Non-pigmented ciliary epithelial cell (primary cell): ENCODE data around the gene PTPN1.
"Not testable (repeated sequence)": the region's sequence is repeated elsewhere in the genome, so short reads cannot be mapped to it uniquely, and the experiment has no call there.

Experiments used
- DNase-seq: peaks from one replicate; pipeline ENCODE4 v3.0.0-alpha.2; 2010; ENCODE audit warnings: low read depth

Gene PTPN1

DNA sequence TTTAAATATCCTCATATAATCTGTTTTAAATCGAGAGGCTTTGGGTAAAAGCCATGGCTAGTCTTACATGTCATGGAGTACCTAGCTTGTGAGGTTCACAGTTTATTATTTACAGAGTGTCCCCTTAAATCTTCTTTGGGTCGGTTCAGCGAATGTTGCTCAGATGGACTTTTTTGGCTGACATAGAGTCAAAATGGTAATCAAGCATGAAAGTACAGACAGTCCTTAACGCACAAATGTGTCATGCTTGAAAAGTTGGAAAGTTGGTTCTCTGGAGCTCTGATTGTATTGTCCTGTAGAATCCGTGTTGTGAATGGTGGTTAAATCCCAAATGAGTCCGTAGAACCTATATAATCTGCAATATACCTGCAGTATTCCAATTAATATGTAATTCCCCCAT lies 22.0 kb downstream of the PTPN1 start:
- DNase-seq: no peak

DNA sequence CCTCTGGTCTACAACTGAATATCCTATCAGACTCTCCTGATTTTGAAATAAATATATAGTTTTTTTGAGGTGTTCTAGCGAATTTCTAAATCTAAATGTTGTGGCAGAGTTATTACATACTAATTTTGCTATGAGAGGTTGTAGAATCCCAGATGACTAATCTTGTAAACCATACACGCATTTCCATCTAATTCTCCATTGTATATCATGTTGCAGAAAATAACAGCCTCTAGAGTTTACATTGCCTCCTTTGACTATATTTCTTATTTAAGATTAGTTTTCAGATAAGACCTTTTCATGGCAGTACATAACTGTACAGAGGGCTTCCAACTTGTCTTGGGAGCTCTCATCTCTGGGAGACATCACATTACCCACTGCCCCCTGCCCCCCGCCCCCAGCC lies 22.9 kb downstream of the PTPN1 start:
- DNase-seq: no peak

DNA sequence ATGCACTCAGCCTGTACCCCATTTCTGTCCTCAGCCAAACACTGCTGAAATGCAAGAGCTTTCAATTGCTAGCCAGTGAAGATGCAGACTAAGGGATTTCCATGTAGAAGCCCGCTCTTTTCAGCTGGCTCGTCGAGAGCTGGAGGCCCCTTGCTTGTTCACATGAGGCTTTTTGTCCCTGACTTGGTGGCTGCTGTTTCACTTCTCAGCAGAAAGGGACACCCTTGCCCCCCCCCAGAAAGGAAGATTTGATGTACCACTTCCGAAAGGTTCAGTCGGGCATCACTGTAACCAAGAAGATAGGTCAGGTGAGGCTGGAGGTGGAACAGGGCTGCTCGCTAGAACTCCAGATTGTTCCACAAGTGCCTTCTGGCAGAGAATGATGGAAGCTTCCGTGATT lies 23.3 kb downstream of the PTPN1 start:
- DNase-seq: no peak

DNA sequence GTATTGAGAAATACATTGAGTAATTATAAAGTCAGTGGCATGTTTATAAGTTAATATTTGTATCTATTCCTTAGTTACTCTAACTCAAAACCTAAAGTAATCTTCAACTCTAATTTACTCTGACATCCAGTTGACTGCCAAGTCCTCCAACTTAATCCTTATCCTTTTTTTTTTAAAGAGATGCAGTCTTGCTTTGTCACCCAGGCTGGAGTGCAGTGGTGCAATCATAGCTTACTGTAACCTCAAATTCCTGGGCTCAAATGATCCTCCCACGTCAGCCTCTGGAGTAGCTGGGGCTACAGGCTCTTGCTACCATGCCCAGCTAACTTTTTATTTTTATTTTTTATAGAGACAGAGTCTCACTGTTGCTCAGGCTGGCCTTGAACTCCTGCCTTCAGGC lies 24.4 kb downstream of the PTPN1 start:
- DNase-seq: peak; percentile 72

DNA sequence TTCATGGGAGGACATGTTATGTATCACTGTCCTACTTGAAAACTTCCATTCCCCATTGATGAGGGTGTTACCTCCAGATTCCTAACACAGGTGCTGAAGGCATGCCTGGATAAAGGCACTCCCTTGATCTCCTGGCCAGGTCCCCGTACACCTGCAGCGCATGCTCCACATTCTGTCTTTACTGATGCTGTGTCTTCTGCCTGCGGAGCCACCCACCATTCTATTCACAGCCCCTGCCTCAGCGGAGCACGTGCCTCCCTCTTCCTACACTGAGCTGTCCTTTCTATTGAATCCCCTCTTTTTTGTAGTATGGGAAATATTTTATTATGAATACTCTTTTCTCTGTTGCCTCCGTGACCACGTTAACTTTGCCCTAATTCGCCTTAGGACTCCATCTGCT lies 25.0 kb downstream of the PTPN1 start:
- no peak for DNase-seq

DNA sequence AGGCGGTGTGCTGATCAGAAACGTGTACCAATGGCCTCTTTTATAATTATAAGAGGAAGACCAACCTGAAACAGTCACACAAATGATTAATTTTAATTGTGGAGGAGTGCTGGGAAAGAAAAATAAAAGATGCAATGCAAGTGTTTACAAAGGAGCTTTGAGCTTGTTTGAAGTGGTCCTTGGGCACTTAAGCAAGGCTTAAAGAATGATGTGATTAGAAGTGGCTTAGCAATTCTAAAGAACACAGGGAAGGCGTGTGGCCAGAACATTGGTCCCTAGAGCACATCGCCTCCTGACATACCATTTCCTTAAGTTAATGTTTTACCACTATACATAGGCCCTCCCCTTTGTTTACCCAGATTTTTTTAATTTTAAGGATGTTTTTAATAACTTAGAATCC lies 26.1 kb downstream of the PTPN1 start:
- no peak for DNase-seq

DNA sequence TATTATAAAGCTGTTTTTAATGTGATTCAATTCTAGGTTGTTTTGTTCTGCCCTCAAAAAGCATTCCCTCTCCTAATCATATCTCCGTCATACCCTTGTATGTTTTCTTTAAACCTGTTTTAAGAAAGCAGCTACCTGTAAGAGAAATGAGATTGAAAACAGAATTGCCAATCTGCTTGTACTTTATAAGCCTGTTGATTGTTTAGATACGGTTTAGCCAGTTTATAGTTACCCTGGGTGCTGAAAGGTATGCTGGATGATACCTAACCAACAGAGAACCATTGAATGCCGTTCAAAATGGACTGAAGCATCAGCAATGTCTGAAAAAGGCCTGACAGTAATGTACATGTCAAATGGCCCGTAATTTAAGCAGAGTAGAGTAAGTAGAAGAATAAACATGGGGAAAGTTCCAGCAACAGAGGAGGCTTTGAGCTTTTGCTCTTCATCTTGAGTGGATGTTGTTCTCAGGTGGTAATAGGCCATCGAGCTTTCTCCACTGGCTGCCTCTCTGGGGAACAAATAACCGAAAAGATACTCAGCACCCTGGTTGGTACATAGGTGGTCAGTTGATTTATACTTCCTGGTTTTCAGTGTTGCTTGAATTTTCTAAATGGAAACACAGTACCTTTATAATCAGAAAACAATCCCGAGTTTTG lies 27.5 kb downstream of the PTPN1 start:
- no peak for DNase-seq

DNA sequence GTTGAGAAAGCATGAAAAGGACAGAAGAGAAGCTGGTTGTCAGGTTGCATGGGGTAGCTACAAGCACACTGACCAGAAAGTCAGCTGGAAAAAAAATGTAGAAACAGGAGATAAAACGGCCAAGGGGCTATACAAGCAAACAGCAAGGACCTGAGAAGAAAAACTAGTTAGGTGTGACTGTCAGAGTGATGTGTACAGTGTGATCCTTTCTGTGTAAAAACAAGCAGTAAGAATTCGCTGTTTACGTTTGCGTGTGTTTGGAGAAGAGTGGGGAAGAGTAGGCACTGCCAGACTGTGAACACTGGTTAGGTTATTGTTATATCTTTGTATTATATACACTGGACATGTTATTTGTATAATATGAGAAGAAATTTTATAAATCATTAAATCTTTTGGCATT lies 28.1 kb downstream of the PTPN1 start:
- DNase-seq: no peak

DNA sequence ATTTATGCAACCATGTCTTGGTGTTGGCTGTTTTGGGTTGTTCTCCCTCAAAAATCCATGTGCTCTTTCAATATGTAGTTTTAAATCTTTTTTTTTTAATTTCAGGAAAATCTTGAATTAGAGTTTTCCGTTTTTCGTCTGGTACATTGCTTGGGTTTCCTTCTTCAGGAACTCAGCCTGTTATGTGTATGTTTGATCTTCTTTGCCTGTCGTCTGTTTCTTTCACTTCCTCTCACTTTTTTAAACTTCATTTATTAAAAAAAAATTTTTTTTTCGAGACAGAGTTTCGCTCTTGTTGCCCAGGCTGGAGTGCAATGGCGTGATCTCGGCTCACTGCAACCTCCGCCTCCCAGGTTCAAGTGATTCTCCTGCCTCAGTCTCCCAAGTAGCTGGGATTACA lies 29.6 kb downstream of the PTPN1 start:
- not testable (repeated sequence) for DNase-seq

DNA sequence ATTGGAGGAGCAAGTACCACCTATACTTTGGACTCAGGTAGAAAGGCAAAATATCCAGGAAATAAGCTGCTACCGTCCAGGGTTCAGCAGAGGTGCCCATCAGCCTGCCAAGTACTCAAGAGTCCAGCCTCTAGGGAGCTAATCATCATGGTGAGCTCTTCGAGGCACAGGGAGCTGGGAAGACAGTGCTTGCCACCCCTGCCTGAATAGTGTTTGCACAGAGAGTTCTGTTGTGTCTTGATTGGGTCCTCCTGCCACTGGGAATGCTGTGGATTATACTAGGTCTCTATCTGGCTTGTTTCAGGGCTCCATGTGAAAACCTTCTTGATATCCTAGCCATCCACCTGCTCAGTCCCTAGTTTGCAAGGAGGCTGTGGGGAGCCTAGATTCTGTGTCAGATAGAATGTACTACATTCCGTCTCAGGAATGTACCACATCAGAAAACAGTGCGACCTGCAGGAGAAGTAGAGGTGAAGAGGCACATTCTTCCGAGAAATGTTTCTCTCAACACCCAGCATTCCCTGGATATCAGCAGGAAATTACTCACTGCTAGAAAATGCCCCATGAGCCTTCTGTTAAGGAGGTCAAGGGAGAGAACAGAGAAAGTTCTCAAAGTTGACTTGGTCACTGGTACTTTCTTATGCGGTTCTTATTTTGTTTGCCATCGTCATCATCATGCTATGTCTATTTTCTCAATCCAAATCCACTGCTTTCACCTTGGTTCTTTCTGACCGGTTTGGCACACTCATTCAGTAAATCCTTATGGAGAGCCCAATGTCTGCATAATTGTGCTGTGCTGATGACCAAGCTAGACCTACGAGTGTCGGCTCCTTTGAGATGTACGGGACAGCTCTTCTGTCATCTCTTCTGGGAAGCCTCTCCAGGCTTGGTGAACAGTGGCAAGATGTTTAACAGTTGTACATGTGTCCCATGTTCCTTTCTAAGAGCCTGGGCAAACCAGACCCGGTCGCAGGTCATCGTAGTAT lies 30.7 kb downstream of the PTPN1 start:
- peak; percentile 97 for DNase-seq

DNA sequence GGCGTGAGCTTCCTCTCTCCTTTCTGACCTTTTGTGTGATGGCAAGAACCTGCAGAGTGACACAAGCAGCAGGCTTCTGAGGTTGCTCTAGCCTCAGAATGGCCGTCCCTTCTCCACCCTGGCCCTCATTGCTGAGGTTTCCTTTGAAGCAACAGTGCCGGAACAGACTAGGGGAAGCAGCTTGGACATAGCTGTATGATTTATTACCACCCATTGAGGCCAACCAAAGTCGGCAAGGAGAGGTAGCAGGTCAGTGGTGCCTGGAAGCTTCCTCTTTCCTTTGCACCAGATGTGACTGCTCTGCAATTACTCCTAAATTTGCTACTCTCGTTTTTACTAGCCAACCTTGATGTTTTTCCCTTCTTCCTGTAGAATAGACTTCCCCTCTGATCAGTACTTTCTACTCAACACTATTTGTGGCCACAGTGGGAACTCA lies 31.4 kb downstream of the PTPN1 start:
- DNase-seq: no peak

DNA sequence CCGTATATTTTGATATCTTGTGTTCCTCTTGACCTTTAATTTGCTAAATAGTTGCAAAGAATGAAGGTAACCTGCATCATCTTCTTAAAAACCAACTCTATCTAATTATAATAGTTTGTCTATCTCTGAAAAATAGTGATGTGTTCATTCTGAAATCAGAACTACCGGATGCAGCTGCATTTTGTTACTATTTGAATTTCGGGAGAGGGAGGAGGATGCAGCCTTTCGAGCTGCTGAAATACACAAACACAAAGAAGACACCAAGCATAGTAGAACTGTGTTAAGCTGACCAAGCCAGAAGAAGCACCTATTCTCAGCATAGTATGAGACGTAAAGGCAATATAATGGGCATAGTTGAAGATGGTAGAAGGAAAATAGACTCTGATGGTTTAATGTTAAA lies 33.1 kb downstream of the PTPN1 start:
- no peak for DNase-seq

DNA sequence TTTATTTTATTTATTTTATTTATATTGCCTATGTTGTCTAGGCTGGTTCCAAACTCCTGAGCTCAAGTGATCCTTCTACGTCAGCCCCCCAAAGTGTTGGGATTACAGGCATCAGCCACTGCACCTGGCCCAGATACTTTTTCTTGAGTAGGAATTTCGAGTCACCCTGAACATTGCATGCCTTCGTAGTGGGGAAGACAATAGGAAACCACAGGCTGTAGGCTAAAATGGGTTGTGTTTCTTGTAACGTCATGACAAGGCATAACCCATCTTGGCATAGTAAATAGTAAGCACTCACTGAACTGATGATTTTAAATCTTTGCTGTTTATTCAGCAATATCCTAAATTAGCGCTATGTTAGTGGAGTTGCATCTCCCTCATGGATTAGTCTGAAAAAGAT lies 34.9 kb downstream of the PTPN1 start:
- DNase-seq: no peak

DNA sequence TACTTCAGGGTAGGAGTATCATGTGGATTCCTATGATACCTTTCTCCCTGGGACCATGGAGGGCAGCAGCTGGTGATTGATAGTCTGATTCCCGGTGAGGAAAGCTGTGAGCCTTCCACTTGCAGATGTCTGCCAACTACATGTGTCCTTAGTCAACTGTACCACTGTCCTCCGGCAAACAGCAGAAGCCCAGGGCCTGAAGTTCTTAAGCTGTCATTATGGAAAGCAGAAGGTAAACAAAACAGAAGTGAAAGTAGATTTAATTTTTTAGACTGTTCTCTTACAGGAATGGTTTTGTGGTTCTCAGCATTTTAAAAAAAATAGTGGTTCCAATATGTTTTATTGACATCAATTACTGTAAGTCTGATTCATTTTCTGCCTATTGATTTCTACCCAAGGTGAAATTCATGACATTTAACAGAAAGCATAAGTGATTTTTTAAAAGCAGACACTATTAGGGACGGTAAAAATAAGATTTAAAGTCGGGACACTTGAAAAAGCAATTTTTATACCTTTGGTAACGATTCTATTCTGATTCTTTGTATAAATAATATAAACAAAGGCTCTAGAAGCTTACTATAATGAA lies 36.6 kb downstream of the PTPN1 start:
- DNase-seq: no peak

DNA sequence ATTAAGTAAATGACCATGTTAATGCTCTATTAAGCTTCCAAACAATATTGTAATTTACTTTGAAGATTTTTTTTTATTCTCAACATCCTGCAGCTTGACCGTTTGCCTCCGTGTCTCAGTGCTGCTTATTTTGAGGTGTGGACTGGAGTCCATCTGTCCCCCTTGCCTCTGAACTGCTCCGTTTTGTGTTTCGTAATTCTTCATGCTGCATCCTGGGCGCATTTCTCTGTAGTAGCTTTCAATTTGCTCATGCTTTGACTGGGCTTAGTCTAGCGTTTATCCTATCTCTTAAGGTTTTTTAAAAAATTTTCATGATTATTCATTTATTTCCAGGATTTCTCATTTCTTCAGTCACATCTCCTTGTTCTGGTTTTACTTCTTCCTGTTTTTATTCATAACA lies 37.8 kb downstream of the PTPN1 start:
- no peak for DNase-seq

DNA sequence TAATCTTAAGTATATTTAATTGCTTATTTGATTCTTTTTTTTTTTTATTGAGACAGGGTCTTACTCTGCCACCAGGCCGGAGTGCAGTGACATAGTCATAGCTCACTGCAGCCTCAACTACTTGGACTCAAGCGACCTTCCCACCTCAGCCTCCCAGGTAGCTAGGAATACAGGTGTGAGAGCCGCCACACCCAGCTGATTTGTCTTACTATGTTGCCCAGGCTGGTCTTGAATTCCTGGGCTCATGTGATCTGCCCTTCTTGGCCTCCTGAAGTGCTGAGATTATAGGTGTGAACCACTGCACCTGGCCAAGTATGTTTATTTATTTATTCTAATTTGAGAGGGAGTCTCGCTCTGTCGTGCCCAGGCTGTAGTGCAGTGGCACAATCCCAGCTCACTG lies 38.2 kb downstream of the PTPN1 start:
- DNase-seq: no peak

DNA sequence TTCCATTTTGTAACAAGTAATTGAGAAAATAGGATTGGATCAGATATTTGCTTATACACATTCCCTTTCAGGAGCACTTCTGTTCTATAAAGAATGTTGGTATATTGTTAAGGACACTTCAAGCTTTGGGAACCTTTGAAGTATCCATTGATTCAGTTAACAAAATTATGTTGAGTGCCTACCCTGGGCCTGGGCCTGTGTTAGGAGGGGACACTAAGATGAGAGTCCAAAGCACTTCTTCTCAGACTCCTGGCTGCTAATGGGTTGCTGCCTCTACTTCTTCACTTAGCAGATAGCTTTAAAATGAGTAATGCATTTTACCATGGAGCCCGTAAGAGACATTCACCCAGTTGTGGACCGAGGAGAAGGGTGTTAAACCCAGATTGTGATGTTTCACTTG lies 40.3 kb downstream of the PTPN1 start:
- no peak for DNase-seq

DNA sequence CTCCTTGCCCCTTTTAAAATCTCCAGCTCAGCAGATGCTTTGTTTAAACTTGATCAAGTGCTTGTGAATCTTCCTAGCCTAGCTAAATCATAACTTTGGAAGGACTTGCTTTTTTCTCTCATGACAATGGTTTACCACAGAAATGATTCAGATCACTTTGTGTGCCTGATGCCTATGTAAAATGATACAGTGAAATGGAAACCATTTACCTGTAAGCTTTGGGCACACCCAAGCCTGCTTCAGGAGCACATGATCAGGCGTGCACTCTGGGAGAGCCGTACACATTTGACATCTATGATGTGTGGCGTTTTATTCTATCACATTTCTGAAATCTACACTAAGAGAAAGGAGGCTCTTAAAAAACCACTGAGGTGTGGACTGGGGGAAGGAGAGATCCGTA lies 41.1 kb downstream of the PTPN1 start:
- DNase-seq: no peak

DNA sequence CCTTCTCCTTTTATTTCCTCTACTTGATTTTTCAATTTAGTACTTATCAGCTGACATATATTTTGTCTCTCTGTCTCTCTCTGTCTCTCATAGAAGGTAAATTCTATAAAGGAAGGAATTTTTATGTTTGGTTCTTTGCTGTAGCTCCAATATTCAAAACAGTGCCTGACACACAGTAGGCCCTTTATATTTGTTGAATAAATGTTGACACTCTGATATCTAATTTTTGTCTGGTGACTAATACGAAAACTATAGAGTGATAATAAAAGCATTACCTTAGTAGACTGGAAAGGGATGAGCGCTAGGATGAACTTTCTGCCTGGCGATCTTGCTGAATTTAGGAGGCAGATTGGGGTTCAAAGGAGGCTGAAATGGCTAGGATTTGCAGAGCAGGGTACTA lies 42.8 kb downstream of the PTPN1 start:
- DNase-seq: no peak

DNA sequence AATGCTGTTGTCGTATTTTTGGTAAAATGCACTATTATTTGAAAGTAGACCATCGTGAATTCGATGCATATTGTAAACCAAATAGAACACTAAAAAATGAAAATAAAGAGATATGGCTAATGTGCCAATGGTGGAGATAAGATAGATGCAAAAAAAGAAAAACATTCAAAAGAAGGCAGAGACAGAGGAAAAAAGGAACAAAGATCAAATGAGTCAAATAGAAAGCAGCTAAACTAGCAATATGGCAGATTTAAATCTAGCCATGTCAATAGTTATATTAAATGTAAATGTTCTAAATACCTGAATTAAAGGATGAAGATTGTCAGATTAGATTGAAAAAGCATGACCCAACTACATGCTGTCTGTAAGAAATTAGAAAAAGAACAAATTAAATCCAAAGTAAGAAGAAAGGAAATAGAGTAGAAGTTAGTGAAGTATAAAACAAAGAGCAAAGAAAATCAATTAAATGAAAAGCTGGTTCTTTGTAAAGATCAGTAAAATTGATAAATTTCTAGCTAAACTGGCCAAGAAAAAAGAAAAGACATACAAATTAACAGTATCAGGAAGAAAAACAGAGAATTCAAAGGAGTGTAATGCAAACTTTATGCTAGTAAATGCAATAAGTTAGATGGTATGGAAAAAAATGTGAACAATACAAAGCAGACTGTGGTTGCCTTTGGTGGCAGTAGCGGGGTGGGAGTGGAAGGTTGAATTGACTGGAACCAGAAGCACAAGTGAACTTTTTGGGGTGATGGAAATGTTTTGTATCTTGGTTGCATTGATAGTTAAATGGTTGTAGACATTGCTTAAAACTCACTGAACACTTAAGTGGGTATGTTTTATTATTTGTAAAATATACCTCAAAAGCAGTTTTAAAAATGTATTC lies 44.8 kb downstream of the PTPN1 start:
- no peak for DNase-seq

DNA sequence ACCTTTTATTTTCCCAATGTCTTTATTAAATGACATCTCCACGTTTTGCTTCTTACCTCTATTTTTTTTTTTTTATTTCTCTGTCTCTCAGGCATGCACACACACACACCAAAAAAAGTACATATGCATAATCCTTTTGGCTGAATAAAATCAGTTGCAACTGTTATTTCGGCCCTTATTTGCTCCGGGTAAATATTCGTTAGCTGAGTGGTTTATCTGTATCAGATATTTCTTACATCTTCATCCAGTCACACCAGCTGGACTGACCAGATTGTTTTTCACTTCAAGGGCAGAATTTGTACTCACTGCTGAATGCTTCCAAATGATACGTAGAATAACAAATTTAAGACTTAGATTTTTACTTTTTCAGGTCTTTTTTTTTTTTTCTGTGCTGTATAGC lies 45.5 kb downstream of the PTPN1 start:
- DNase-seq: no peak

DNA sequence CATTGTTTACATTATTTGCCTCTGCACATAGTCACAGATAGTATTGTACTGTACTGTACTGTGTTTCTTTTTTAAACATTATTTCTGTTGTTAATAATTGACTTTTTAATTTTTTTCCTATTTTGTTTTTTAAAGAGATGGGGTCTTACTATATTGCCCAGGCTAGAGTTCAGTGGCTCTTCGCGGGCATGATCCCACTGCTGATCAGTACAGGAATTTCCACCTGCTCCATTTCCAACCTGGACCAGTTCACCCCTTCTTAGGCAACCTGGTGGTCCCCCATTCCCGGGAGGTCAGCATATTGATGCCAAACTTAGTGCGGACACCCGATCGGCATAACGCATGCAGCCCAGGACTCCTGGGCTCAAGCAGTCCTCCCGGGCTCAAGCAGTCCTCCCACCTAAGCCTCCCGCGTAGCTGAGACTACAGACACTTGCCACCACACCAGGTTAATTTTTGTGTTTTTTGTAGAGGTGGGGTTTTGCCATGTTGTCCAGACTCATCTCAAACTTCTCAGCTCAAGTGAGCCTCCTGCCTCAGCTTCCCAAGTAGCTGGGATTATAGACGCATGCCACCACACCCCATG lies 47.5 kb downstream of the PTPN1 start:
- no peak for DNase-seq
